ENCODE data around the gene LRRC58.
"Not testable (repeated sequence)": the region's sequence is repeated elsewhere in the genome, so short reads cannot be mapped to it uniquely, and the experiment has no call there.

Gene LRRC58

DNA sequence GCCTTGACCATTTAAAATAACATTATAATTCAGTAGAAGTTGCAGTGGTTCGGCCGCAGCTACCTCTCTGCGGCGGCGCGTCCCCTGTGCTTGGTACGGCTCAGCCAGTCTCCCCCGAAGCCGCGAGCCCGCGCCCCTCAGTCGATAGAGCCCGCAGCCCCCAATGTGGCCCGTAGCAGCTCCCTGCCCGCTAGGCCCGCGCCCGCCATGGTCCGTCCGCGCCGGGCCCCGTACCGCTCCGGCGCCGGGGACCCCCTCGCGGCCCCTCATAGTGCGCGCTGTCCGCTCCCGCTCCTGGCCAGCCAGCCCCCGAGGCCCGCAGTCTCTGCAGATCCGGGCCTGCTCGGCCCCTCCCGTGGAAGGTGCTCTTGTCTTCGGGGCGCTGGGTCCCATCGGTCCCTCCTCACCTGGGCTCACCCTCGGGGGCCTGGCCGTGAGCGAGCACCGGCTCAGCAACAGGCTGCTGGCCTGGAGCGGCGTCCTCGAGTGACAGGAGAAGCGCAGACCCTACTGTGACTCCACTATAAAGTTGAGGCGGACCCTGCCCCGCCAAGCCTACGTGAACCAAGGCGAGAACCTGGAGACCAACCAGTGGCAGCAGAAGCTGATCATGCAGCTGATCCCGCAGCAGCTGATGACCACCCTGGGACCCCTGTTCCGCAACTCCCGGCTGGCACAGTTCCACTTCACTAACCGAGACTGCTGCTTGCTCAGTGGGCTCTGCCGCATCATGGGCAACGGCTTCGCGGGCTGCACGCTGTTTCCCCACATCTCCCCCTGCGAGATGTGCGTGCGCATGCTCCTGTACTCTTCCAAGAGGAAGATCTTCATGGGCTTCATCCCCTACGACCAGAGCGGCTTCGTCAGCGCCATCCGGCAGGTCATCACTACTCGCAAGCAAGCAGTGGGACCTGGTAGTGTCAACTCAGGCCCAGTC is 42.4 kb downstream of the LRRC58 start:
- DNase-seq (no peak), ATAC-seq (peak; percentile 46)
- Mint-ChIP-seq H3K4me3 (no peak overlapping the region), H3K9me3 (peaks cover 0 to 8% of the 10 kb centered on the region in 2 donors), H3K27me3 (peaks cover 7% of the 10 kb centered on the region), H3K27ac (no peak overlapping the region), H3K4me1 (no peaks in the 10 kb centered on the region)

GRCh38 chr3:120304616-120305015 is 44.5 kb downstream of the LRRC58 start:
- no peak for ATAC-seq
- Mint-ChIP-seq H3K9me3 (peaks cover 0 to 7% of the 10 kb centered on the region in 2 donors), H3K4me3 (no peak overlapping the region), H3K27me3 (peaks cover 7% of the 10 kb centered on the region), H3K27ac (no peak overlapping the region), H3K4me1 (no peaks in the 10 kb centered on the region)
- no peak for DNase-seq

- no peak overlapping the region for H3K27ac Mint-ChIP-seq
- DNase-seq (no peak), ATAC-seq (no peak)
- no peaks in the 10 kb centered on the region for H3K4me1 Mint-ChIP-seq
- peaks cover 14% of the 10 kb centered on the region for H3K27me3 Mint-ChIP-seq
- no peak overlapping the region for H3K4me3 Mint-ChIP-seq
- H3K9me3 Mint-ChIP-seq = peaks cover 0 to 6% of the 10 kb centered on the region in 2 donors
These were observed 46.8 kb downstream of the LRRC58 start for GRCh38 chr3:120302361-120302760.

DNA sequence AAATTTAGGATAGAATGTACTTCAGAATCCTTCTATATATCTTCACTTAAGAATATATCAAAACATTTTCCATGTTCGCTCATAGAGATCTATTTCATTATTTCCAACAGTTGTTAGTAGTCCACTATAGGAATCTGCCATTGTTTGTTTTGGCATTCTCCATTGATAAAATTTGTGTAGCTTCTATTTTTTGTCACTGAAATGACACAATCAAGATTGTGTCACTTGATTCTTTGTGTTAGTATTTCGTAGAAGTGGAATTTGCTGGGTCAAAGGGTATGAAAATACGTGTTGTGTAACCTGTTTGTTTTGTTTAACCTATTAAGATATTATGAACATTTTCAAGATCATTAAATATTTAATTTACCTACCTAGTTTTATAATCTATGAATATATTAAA is 48.2 kb downstream of the LRRC58 start:
- no peak for ATAC-seq
- no peak for DNase-seq
- Mint-ChIP-seq H3K4me1 (no peaks in the 10 kb centered on the region), H3K9me3 (no peaks in the 10 kb centered on the region), H3K27me3 (peaks cover 8% of the 10 kb centered on the region), H3K27ac (no peak overlapping the region), H3K4me3 (no peak overlapping the region)

- no peak overlapping the region for H3K27ac Mint-ChIP-seq
- peaks cover 8% of the 10 kb centered on the region for H3K27me3 Mint-ChIP-seq
These were observed 49.8 kb downstream of the LRRC58 start for GRCh38 chr3:120299403-120299802.

DNA sequence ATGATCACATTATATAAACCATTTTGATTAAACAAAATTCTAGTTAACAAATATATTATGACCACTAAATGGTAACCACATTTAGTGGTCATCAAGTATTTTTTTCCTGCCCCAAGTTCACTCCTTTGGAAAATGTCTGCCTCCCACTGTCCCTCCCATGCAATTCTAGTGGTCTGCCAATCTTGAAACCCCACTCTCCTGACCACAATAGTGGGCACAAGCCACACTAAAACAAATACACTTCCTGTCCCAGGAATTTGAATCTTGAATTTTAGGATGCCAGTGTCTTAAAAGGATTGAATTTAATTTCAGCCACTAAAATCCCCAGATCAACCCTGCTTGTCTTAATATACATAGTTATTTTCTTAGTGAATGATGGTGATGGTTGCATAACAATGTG is 50.2 kb downstream of the LRRC58 start:
- Mint-ChIP-seq H3K4me1 (no peaks in the 10 kb centered on the region), H3K27ac (no peak overlapping the region)
- no peak for ATAC-seq

More at GRCh38 chr3:120299403-120299802, 49.8 kb downstream of the LRRC58 start:
- ATAC-seq = no peak
- Mint-ChIP-seq H3K4me1 (no peaks in the 10 kb centered on the region), H3K4me3 (no peak overlapping the region), H3K9me3 (peaks cover 0 to under 1% of the 10 kb centered on the region in 2 donors)
- DNase-seq = no peak

GRCh38 chr3:120291552-120291951 is 57.6 kb downstream of the LRRC58 start:
- H3K4me3 Mint-ChIP-seq, H3K27ac Mint-ChIP-seq, H3K4me1 Mint-ChIP-seq, DNase-seq, ATAC-seq: not testable (repeated sequence)
- Mint-ChIP-seq H3K9me3 (peaks cover 14 to 35% of the 10 kb centered on the region in 2 donors), H3K27me3 (peaks cover 54% of the 10 kb centered on the region)

More for the DNA sequence above, 50.2 kb downstream of the LRRC58 start:
- DNase-seq = no peak
- Mint-ChIP-seq H3K27me3 (peaks cover 11% of the 10 kb centered on the region), H3K9me3 (peaks cover 0 to 5% of the 10 kb centered on the region in 2 donors), H3K4me3 (no peak overlapping the region)

- H3K9me3 Mint-ChIP-seq = peaks cover 14 to 35% of the 10 kb centered on the region in 2 donors
- H3K4me1 Mint-ChIP-seq = no peaks in the 10 kb centered on the region
- ATAC-seq (no peak), DNase-seq (no peak)
- no peak overlapping the region for H3K4me3 Mint-ChIP-seq
- no peak overlapping the region for H3K27ac Mint-ChIP-seq
- peaks cover 69% of the 10 kb centered on the region for H3K27me3 Mint-ChIP-seq
These were observed 59.5 kb downstream of the LRRC58 start for GRCh38 chr3:120289636-120290035.

- Mint-ChIP-seq H3K9me3 (peaks cover 4 to 12% of the 10 kb centered on the region in 2 donors), H3K27me3 (peaks cover 77% of the 10 kb centered on the region), H3K4me1 (no peaks in the 10 kb centered on the region), H3K4me3 (no peak overlapping the region), H3K27ac (no peak overlapping the region)
- DNase-seq = no peak
- ATAC-seq = no peak
These were observed 62.7 kb downstream of the LRRC58 start for GRCh38 chr3:120286465-120286864.

DNA sequence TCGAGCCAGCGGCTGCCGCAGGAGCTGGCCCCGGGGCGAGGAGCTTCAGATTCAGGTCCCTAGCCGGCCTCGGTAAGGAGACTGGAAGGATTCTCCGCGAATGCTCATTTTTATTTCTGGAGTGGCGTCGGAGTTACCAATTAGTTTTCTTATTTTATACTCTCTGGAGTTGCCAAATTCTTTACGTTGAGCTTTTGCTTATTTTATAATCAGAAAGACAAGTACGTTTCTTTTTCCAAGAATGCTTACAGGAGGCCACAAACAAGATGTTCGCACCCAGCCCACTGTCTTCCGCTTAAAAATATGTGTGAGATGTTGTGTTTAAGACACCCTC is 63.7 kb downstream of the LRRC58 start:
- Mint-ChIP-seq H3K9me3 (peaks cover 4 to 7% of the 10 kb centered on the region in 2 donors), H3K4me3 (no peak overlapping the region), H3K4me1 (no peaks in the 10 kb centered on the region), H3K27ac (no peak overlapping the region), H3K27me3 (peaks cover 81% of the 10 kb centered on the region)
- ATAC-seq (no peak), DNase-seq (no peak)

DNA sequence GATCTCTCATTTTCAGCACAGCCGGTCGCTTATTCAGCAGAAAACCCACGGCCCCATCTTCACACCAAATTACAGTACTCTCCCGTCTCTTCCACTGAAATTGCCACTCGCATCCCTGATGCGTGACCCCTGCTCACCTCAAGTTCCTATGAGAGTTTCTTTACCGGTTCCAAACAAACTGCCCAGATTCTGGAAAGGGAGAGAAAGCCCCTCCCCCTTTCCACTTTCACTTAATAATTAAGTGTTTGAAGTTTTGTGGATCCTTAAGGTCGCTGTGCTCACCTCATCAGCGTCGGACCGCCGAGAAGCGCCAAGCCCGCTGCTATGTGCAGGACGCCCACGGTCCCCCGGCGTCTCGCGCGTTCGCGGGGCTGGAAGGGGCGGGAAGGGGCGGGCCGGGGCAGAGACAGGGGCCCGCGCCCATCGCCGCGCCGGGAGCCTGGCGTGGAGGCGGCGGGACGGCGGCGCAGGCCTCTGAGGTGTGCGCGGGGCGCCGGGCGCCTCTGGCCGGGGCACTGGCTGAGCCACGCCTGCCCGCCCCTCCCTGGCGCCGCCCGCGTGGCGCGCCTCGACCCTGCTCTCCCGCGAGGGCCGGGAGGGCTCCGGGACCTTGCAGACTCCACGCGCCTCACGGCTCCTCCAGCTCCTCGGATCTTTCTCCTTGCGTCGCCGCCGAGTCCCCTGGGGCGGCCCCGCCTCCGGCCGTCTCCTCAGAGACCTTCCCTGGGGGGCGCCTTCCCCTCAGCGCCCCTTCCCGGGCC is 64.2 kb downstream of the LRRC58 start, which contains the start of gene GPR156:
Gene GPR156 (minus strand): TSS at position 476 of the 761 bp plus-strand sequence. CDS start 41,124 bp downstream, outside the sequence.
- ATAC-seq (peak; percentile 72), DNase-seq (peak in 1 of 2 donors; percentile 17)
- H3K4me1 Mint-ChIP-seq = no peaks in the 10 kb centered on the region
- H3K27me3 Mint-ChIP-seq = peaks cover 76% of the 10 kb centered on the region
- H3K9me3 Mint-ChIP-seq = peaks cover 2 to 4% of the 10 kb centered on the region in 2 donors
- no peak within 1 kb of the TSS for H3K27ac Mint-ChIP-seq
- peak within 1 kb of the TSS in 1 of 2 donors; percentile 25 for H3K4me3 Mint-ChIP-seq

- H3K27me3 Mint-ChIP-seq = peaks cover 73% of the 10 kb centered on the region
These were observed 67.9 kb downstream of the LRRC58 start for GRCh38 chr3:120281261-120281660.

GRCh38 chr3:120280566-120280965 is 68.6 kb downstream of the LRRC58 start:
- ATAC-seq (no peak), DNase-seq (no peak)
- Mint-ChIP-seq H3K4me1 (no peaks in the 10 kb centered on the region), H3K27ac (no peak overlapping the region), H3K4me3 (no peak overlapping the region), H3K9me3 (no peaks in the 10 kb centered on the region), H3K27me3 (peaks cover 73% of the 10 kb centered on the region)

More at GRCh38 chr3:120281261-120281660, 67.9 kb downstream of the LRRC58 start:
- Mint-ChIP-seq H3K27ac (no peak overlapping the region), H3K9me3 (no peaks in the 10 kb centered on the region), H3K4me1 (no peaks in the 10 kb centered on the region), H3K4me3 (no peak overlapping the region)
- DNase-seq (no peak), ATAC-seq (no peak)

- DNase-seq (no peak), ATAC-seq (no peak)
- Mint-ChIP-seq H3K4me1 (no peaks in the 10 kb centered on the region), H3K27me3 (peaks cover 76% of the 10 kb centered on the region), H3K4me3 (no peak overlapping the region), H3K9me3 (no peaks in the 10 kb centered on the region), H3K27ac (no peak overlapping the region)
These were observed 69.1 kb downstream of the LRRC58 start for GRCh38 chr3:120280026-120280425.

- peaks cover 50% of the 10 kb centered on the region for H3K27me3 Mint-ChIP-seq
- no peak overlapping the region for H3K4me3 Mint-ChIP-seq
- no peaks in the 10 kb centered on the region for H3K4me1 Mint-ChIP-seq
- no peak for DNase-seq
- no peak overlapping the region for H3K27ac Mint-ChIP-seq
- ATAC-seq = no peak
- no peaks in the 10 kb centered on the region for H3K9me3 Mint-ChIP-seq
These were observed 72.4 kb downstream of the LRRC58 start for GRCh38 chr3:120276767-120277166.

DNA sequence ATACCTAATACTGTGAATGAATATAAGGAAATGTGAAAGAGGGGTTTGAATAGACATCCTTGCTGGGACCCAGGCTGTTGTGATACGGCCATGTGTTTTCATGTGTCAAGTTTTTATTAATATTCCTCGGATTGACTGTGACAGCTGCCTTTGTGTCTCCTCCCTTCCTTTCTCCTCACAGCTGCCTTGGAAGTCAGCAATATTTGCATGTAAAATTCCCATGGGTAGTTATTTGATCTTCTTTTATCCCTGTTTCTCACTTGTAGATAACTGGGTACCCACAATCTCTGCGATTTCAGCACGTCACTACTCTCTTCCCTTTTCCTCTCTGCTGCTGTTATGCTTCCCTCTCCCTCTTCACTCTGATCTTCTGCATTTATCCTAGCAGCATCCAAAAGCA is 73.5 kb downstream of the LRRC58 start:
- Mint-ChIP-seq H3K9me3 (no peaks in the 10 kb centered on the region), H3K4me3 (no peak overlapping the region), H3K4me1 (no peaks in the 10 kb centered on the region), H3K27me3 (peaks cover 42% of the 10 kb centered on the region), H3K27ac (no peak overlapping the region)
- ATAC-seq (no peak), DNase-seq (no peak)

Data from stimulated activated naive CD8-positive, alpha-beta T cell treated with anti-CD3 and anti-CD28 coated beads, Interleukin-15, amount 100 ng/mL, for 72 hours (primary cell).